GM23248 (cell line): ENCODE data around the gene SPCS3. TPM values are rescaled to one million over a fixed set of nuclear protein-coding genes. Genes with fewer than 3 reads are reported as not detected.

Experiments used
- DNase-seq: peaks from one replicate; pipeline ENCODE4 v3.0.0-alpha.2; 2015
- H2AFZ ChIP-seq: fragments of 200-600 bp; sonication (generic); 2 replicates; pipeline ENCODE4 v1.6.1; 2016; ENCODE audit warnings: antibody characterized with exemption
- H3F3A ChIP-seq: fragments of 200-600 bp; sonication (generic); 2 replicates; pipeline ENCODE4 v1.6.1; 2016; ENCODE audit warnings: mild to moderate bottlenecking, antibody characterized with exemption, mixed run types; ENCODE audit not compliant: insufficient read depth
- H3K27ac ChIP-seq: fragments of 200-600 bp; sonication (generic); 2 replicates; pipeline ENCODE4 v1.5.1; 2016; ENCODE audit warnings: mild to moderate bottlenecking
- H3K27me3 ChIP-seq: fragments of 200-600 bp; sonication (generic); replicated peaks from 2 replicates; pipeline ENCODE4 v1.6.1; 2016; ENCODE audit warnings: mild to moderate bottlenecking; ENCODE audit not compliant: insufficient read depth
- H3K36me3 ChIP-seq: fragments of 200-600 bp; sonication (generic); 2 replicates; pipeline ENCODE4 v1.6.1; 2016; ENCODE audit warnings: low read depth, mild to moderate bottlenecking
- H3K4me1 ChIP-seq: fragments of 200-600 bp; sonication (generic); 2 replicates; pipeline ENCODE4 v1.6.1; 2016; ENCODE audit warnings: mild to moderate bottlenecking; ENCODE audit not compliant: insufficient read depth
- H3K4me2 ChIP-seq: fragments of 200-600 bp; sonication (generic); one replicate; pipeline ENCODE4 v1.6.1; 2016; ENCODE audit warnings: mild to moderate bottlenecking; ENCODE audit not compliant: unreplicated experiment
- H3K4me3 ChIP-seq: fragments of 200-600 bp; sonication (generic); 2 replicates; pipeline ENCODE4 v1.5.1; 2016; ENCODE audit warnings: mild to moderate bottlenecking
- H3K79me2 ChIP-seq: fragments of 200-600 bp; sonication (generic); 2 replicates; pipeline ENCODE4 v1.6.1; 2016; ENCODE audit warnings: mild to moderate bottlenecking; ENCODE audit not compliant: insufficient read depth
- H3K9ac ChIP-seq: fragments of 200-600 bp; sonication (generic); 2 replicates; pipeline ENCODE4 v1.6.1; 2016; ENCODE audit warnings: mild to moderate bottlenecking
- H3K9me2 ChIP-seq: fragments of 200-600 bp; sonication (generic); 2 replicates; pipeline ENCODE4 v1.6.1; 2016; ENCODE audit warnings: mixed run types, mild to moderate bottlenecking, moderate library complexity; ENCODE audit not compliant: insufficient read depth
- H3K9me3 ChIP-seq: fragments of 200-600 bp; sonication (generic); one replicate; pipeline ENCODE4 v1.6.1; 2017; ENCODE audit warnings: low read depth
- H4K20me1 ChIP-seq: fragments of 200-600 bp; sonication (generic); 2 replicates; pipeline ENCODE4 v1.6.0; 2016; ENCODE audit not compliant: insufficient read depth
- EZH2 ChIP-seq: fragments of 200-600 bp; sonication (generic); IDR thresholded peaks from 2 replicates; pipeline ENCODE4 v1.6.1; 2018; ENCODE audit warnings: antibody characterized with exemption, mild to moderate bottlenecking; ENCODE audit not compliant: insufficient read depth, poor library complexity, severe bottlenecking
- EZH2phosphoT487 ChIP-seq: fragments of 200-600 bp; sonication (generic); IDR thresholded peaks from 2 replicates; pipeline ENCODE4 v1.6.1; 2018; ENCODE audit warnings: antibody characterized with exemption, moderate library complexity, mild to moderate bottlenecking, low read depth; ENCODE audit not compliant: insufficient read depth
- WGBS, 2 experiments: methylation state at CpG; one replicate each; pipeline ENCODE4 v1.1.6; 2015 to 2017; ENCODE audit warnings: low lambda C conversion rate in 2 of 2, low coverage in 1 of 2; ENCODE audit errors: missing lambda C conversion rate in 2 of 2; 5-methylcytosine and 5-hydroxymethylcytosine counted together
- in situ Hi-C: fragments of 300-500 bp; cut with MboI; formaldehyde crosslinking; loops from 2 replicates; pipeline ENCODE4 v1.15.0; 2020
- polyA plus RNA-seq: library from polyadenylated mRNA; unstranded; fragments of >200 nt; fragmentation: Nextera tagmentation; extraction: Ambion mirVana; gene quantifications from 2 replicates; pipeline ENCODE4 v1.2.1, GENCODE V29; 2016
- total RNA-seq: library from RNA; depleted of rRNA; stranded (reverse); fragments of >200 nt; shearing (Covaris generic); gene quantifications from 2 replicates; pipeline ENCODE4 v1.2.3, GENCODE V29; 2014

SPCS3 gene
- total and polyA plus RNA-seq, 2 experiments from 2014 or later, result 84.4 to 108 TPM

DNA sequence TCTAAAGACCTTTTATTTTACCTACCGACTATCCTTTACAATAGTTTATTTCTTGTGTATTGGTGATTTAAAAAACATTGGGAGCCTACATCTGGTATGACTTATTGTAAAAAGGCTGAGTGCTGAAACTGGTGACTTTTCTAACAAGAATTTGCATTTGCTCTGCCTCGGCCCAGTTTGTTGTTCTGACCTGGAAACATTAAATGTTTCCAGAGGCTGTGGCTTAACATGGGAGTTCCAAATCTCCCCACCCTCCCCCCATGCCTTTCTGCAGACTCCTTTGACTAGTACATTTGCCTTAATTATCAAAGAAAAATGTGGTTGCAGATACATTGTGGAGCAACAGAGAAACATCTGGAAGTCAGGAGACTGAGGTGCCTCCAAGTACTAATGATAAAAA, 39.8 kb downstream of the SPCS3 start:
- in situ Hi-C loops, result loop anchor here (25.0 kb wide), 1 partner anchor 978 kb away; no protein-coding TSS in a partner anchor
- H3K4me1 ChIP-seq, result peaks cover 25% of the 10 kb centered on the region
- TF ChIP-seq EZH2phosphoT487 (0 out of 2 replicates have a peak, but pooled peaks have one; percentile 29), EZH2 (no peak)
- H3K4me2 ChIP-seq, result peak overlapping the region; percentile 79
- 3 to 5% methylated on average over 2 of the region's 2 CpGs for WGBS, 2 experiments
- H2AFZ ChIP-seq, result no peak overlapping the region
- H3K79me2 ChIP-seq, result no peaks in the 10 kb centered on the region
- no peaks in the 10 kb centered on the region for H3K9me3 ChIP-seq
- H3K36me3 ChIP-seq, result no peaks in the 10 kb centered on the region
- peak overlapping the region; percentile 68 for H3K27ac ChIP-seq
- H3K27me3 ChIP-seq, result no peaks in the 10 kb centered on the region
- H3K9me2 ChIP-seq, result no peaks in the 10 kb centered on the region; the same call in 1 of the 2 replicates
- H3K9ac ChIP-seq, result peak overlapping the region; percentile 8; the same call in 1 of the 2 replicates
- H4K20me1 ChIP-seq, result no peaks in the 10 kb centered on the region
- peak; percentile 87 for DNase-seq
- H3K4me3 ChIP-seq, result peak overlapping the region; percentile 5; the same call in 1 of the 2 replicates
- H3F3A ChIP-seq, result peaks cover 30% of the 10 kb centered on the region

DNA sequence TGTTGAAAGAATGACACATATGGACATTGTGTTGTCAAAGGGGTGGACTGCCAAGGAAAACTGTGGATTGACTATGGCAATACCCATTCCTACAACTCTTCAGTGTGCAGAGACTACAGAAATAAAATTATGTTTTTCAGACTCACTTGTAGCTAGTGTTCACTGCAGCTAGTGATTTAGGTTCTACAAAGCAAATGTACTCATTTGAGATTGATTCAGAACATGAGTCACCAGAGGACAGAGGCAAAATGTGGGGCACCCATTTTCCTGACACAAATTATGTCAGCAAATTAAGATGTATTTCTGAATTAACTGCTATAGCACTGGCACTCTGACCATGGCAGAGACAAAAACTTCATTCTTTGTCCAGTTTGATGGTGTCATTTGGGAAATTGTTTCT, 40.7 kb downstream of the SPCS3 start:
- no peaks in the 10 kb centered on the region for H4K20me1 ChIP-seq
- H3K9me2 ChIP-seq, result no peaks in the 10 kb centered on the region
- DNase-seq, result peak; percentile 65
- TF ChIP-seq EZH2phosphoT487 (no peak), EZH2 (no peak)
- peak overlapping the region; percentile 79 for H3K4me2 ChIP-seq
- H3K4me3 ChIP-seq, result no peak overlapping the region
- H3K9me3 ChIP-seq, result no peaks in the 10 kb centered on the region
- H3K27me3 ChIP-seq, result no peaks in the 10 kb centered on the region
- peaks cover 30% of the 10 kb centered on the region for H3F3A ChIP-seq
- H3K4me1 ChIP-seq, result peaks cover 25% of the 10 kb centered on the region
- H3K9ac ChIP-seq, result no peak overlapping the region
- peak overlapping the region; percentile 68; the same call in 1 of the 2 replicates for H3K27ac ChIP-seq
- in situ Hi-C loops, result loop anchor here (25.0 kb wide), 1 partner anchor 977 kb away; no protein-coding TSS in a partner anchor
- H3K36me3 ChIP-seq, result no peaks in the 10 kb centered on the region
- H3K79me2 ChIP-seq, result no peaks in the 10 kb centered on the region
- H2AFZ ChIP-seq, result no peak overlapping the region

DNA sequence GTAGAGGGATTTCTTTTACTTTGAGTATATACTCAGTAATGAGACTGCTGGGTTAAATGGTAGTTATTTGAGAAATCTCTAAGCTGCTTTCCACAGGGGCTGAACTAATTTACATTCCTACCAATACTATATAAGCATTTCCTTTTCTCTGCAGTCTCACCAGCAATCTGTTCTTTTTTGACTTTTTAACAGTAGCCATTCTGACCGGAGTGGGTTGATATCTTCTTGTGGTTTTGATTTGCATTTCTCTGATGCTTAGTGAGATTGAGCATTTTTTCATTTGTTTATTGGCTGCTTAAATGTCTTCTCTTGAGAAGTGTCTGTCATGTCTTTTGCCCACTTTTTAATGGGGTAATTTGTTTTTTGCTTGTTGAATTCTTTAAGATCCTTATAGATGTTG, 43.3 kb downstream of the SPCS3 start:
- DNase-seq, result no peak
- Histone ChIP-seq H3K9me2 (no peaks in the 10 kb centered on the region), H3K27me3 (no peaks in the 10 kb centered on the region), H3K36me3 (no peaks in the 10 kb centered on the region), H3K4me2 (no peak overlapping the region), H3K79me2 (no peaks in the 10 kb centered on the region), H3K9me3 (no peaks in the 10 kb centered on the region), H3K4me3 (no peak overlapping the region), H4K20me1 (no peaks in the 10 kb centered on the region), H3K4me1 (peaks cover 25% of the 10 kb centered on the region), H3F3A (peaks cover 28% of the 10 kb centered on the region), H3K9ac (no peak overlapping the region), H3K27ac (no peak overlapping the region), H2AFZ (no peak overlapping the region)
- TF ChIP-seq EZH2phosphoT487 (no peak), EZH2 (no peak)
- 8 to 22% methylated on average over 1 of the region's 1 CpG for WGBS, 2 experiments
- in situ Hi-C loops, result loop anchor here (25.0 kb wide), 1 partner anchor 974 kb away; no protein-coding TSS in a partner anchor

DNA sequence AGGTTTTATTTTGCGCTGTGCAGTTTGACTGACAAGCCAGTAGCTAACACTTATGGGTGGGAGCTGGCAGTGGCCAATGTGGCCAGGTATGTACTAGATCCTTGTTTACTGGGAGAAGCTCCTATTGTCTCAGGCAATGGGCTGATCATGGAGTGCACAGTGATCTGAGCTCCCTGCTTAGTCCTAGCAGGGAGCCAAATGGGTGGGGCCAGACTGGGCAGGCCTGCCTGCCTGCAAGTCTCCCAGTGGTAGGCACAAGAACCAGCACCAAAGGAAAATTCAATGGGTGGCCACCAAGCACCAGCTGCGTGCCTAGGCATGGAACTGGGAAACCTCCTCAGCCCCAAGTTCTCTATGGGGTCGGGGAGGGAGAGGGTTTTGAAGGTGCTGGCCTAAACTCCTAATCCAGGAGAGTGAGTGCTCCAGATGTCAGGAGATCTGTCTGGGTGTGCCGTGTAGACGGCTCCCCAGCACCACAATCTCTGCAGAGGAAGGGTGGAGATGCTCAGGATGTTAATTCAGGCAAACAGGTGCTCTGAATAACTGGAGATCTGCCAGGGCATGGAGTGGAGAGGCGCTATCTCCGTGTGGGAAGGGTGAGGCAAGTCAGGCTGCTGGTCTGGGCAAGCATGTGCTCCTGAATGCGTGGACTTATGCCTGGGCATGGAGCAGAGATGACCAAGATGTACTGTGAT, 48.2 kb downstream of the SPCS3 start:
- H3K79me2 ChIP-seq, result no peaks in the 10 kb centered on the region
- H3K4me2 ChIP-seq, result no peak overlapping the region
- no peak overlapping the region for H3K4me3 ChIP-seq
- in situ Hi-C loops, result loop anchor here (25.0 kb wide), 1 partner anchor 969 kb away; no protein-coding TSS in a partner anchor
- no peak for DNase-seq
- 69 to 76% methylated on average over 8 of the region's 8 CpGs for WGBS, 2 experiments
- H3K9me3 ChIP-seq, result no peaks in the 10 kb centered on the region
- H3K27ac ChIP-seq, result no peak overlapping the region
- H3F3A ChIP-seq, result no peaks in the 10 kb centered on the region
- no peaks in the 10 kb centered on the region for H4K20me1 ChIP-seq
- H3K4me1 ChIP-seq, result no peaks in the 10 kb centered on the region
- H3K27me3 ChIP-seq, result no peaks in the 10 kb centered on the region
- H3K9ac ChIP-seq, result no peak overlapping the region
- no peak overlapping the region for H2AFZ ChIP-seq
- no peak for TF ChIP-seq EZH2
- no peak for TF ChIP-seq EZH2phosphoT487
- no peaks in the 10 kb centered on the region for H3K9me2 ChIP-seq
- no peaks in the 10 kb centered on the region for H3K36me3 ChIP-seq
